Activated naive CD4-positive, alpha-beta T cell treated with anti-CD3 and anti-CD28 coated beads for 36 hours (primary cell): Measurements from ENCODE around the gene EXT2. TPM values are rescaled to one million over a fixed set of nuclear protein-coding genes. Genes with fewer than 3 reads are reported as not detected.

Experiments
- CTCF ChIA-PET: fragments of 350-600 bp; sonication (Branson Sonifier 250); formaldehyde crosslinking; loops from one replicate; lab custom pipeline; 2021; ENCODE audit warnings: antibody characterized with exemption; lab: Charles Lee
- DNase-seq: peaks from one replicate; pipeline ENCODE4 v3.0.0-alpha.2; 2020
- H3K27ac Mint-ChIP-seq: one replicate; pipeline ENCODE4 v1.8.0; 2021; ENCODE audit warnings: mild to moderate bottlenecking, mixed read lengths
- H3K27me3 Mint-ChIP-seq: one replicate; pipeline ENCODE4 v1.8.0; 2021; ENCODE audit warnings: low read depth, mixed read lengths
- H3K36me3 Mint-ChIP-seq: one replicate; pipeline ENCODE4 v1.8.0; 2021; ENCODE audit warnings: low read depth, mixed read lengths
- H3K4me1 Mint-ChIP-seq: one replicate; pipeline ENCODE4 v1.8.0; 2021; ENCODE audit warnings: low read depth, mixed read lengths
- H3K4me3 Mint-ChIP-seq: one replicate; pipeline ENCODE4 v1.8.0; 2021; ENCODE audit warnings: mild to moderate bottlenecking, moderate library complexity, mixed read lengths
- H3K9me3 Mint-ChIP-seq: one replicate; pipeline ENCODE4 v1.8.0; 2021; ENCODE audit warnings: mixed read lengths
- intact Hi-C: fragments of 100-400 bp; cut with micrococcal nuclease; formaldehyde crosslinking; loops from one replicate; pipeline ENCODE4 v1.15.1; 2023
- total RNA-seq, 2 experiments: library from RNA; stranded (reverse); gene quantifications; one replicate each; pipeline ENCODE4 v1.2.3, GENCODE V29; 2021

The EXT2 gene
- 10 to 100 TPM; 23.8 to 26.2 TPM for total RNA-seq

GRCh38 chr11:44095506-44096359 lies at the start of gene EXT2:
TSS of gene EXT2 (plus strand) at chr11:44095678. CDS start at chr11:44107713, 12,035 bp downstream.
- H3K4me1 Mint-ChIP-seq, result peaks cover 24% of the 10 kb centered on the region
- intact Hi-C loops, result loop anchor here (1.0 to 10.0 kb wide), 5 partner anchors 15 to 519 kb away; partner anchors contain the start of gene ACCS
- peak; percentile 84 for DNase-seq

DNA sequence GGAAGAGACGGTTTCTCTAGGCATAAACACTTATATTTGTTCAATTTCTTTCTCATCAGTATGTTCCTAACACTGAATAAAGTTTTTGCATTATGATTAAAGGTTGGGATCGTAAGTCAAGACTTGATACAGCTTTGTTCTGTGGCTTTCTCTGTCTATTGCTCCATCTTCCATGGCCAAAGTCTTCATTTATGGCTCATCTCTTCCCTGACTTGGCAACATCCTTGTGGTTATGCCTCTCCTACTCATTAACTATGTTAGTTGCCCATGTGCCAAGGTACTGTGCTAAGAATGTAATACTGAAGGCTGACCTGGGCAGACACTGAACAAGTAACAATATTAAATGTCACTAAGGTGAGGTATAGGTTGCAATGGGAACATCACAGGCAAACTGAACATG lies 49.3 kb upstream of the EXT2 start:
- no peaks in the 10 kb centered on the region for H3K27me3 Mint-ChIP-seq
- intact Hi-C loops, result no loop called here
- no peaks in the 10 kb centered on the region for H3K36me3 Mint-ChIP-seq
- H3K9me3 Mint-ChIP-seq, result peaks cover 4% of the 10 kb centered on the region
- DNase-seq, result no peak
- CTCF ChIA-PET, result interaction anchor here (0.6 kb wide), 1 partner anchor 27 kb away, joined by 3 read pairs; no protein-coding TSS in a partner anchor
- no peak overlapping the region for H3K27ac Mint-ChIP-seq
- no peak overlapping the region for H3K4me3 Mint-ChIP-seq
- H3K4me1 Mint-ChIP-seq, result no peaks in the 10 kb centered on the region

More at GRCh38 chr11:44095506-44096359, at the start of gene EXT2:
- Mint-ChIP-seq H3K9me3 (no peaks in the 10 kb centered on the region), H3K27ac (no peak within 1 kb of the TSS), H3K27me3 (no peaks in the 10 kb centered on the region), H3K4me3 (peak within 1 kb of the TSS; percentile 87), H3K36me3 (peaks cover 1% of the 10 kb centered on the region)
- CTCF ChIA-PET, result interaction anchor here (0.7 to 5.3 kb wide), 13 partner anchors 9 to 444 kb away, joined by 3 to 60 read pairs (median 4); no protein-coding TSS in a partner anchor

- Mint-ChIP-seq H3K4me1 (no peaks in the 10 kb centered on the region), H3K36me3 (no peaks in the 10 kb centered on the region), H3K27me3 (no peaks in the 10 kb centered on the region), H3K27ac (no peak overlapping the region), H3K9me3 (no peaks in the 10 kb centered on the region), H3K4me3 (no peak overlapping the region)
- intact Hi-C loops, result no loop called here
- no peak for DNase-seq
- CTCF ChIA-PET, result no interaction called here
These were observed 48.2 kb upstream of the EXT2 start for GRCh38 chr11:44047298-44047697.

DNA sequence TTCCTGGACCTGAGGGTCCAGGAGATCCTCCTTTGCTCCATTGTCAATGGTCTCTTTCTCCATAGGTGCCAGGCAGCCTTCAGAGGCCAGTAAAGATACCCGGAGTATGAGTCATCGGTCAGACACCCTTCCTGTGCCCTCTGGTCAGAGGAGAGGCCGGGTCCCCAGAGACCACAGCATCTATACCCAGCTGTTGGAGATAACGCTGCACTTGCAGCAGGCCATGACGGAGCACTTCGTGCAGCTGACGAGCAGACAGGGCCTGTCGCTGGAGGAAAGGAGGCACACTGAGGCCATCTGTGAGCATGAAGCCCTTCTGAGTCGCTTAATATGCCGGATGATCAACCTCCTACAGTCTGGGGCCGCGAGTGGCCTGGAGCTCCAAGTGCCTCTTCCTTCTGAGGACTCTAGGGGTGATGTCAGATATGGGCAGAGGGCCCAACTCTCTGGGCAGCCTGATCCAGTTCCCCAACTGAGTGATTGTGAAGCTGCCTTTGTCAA lies 47.5 kb upstream of the EXT2 start, which contains the start of gene ACCSL:
Gene ACCSL, plus strand, starts transcription at position 51 of the 501 bp plus-strand sequence. Its CDS starts 56 bp downstream, at position 107.
- Mint-ChIP-seq H3K27ac (no peak within 1 kb of the TSS), H3K27me3 (no peaks in the 10 kb centered on the region), H3K4me1 (no peaks in the 10 kb centered on the region), H3K9me3 (no peaks in the 10 kb centered on the region), H3K36me3 (no peaks in the 10 kb centered on the region), H3K4me3 (no peak within 1 kb of the TSS)
- intact Hi-C loops, result no loop called here
- DNase-seq, result no peak
- CTCF ChIA-PET, result interaction anchor here (1.1 kb wide), 1 partner anchor 238 kb away, joined by 5 read pairs; no protein-coding TSS in a partner anchor

- CTCF ChIA-PET, result interaction anchor here (0.9 kb wide), 1 partner anchor 160 kb away, joined by 3 read pairs; no protein-coding TSS in a partner anchor
- no peak overlapping the region for H3K27ac Mint-ChIP-seq
- no peaks in the 10 kb centered on the region for H3K9me3 Mint-ChIP-seq
These were observed 45.6 kb upstream of the EXT2 start for GRCh38 chr11:44049832-44050231.

DNA sequence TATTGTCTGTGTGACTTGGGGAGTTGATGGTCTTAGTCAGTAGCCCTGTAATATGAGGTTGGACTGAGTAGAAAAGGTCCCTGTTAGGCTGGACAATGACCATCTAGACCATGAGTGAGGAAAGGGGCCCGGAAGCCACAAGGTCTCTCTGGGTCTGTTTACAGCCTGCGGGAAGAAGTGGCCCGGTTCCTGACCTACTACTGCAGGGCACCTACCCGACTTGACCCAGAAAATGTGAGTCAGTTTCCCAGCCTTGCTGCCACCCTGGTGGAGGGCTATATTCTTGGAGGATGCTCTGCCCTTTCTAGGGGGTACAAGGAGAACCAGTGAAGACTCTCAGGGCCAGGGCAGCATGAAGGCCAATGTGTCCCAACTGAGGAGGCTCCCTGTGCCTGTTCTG lies 44.3 kb upstream of the EXT2 start:
- Mint-ChIP-seq H3K27ac (no peak overlapping the region), H3K4me3 (no peak overlapping the region), H3K9me3 (no peaks in the 10 kb centered on the region), H3K4me1 (no peaks in the 10 kb centered on the region), H3K27me3 (no peaks in the 10 kb centered on the region), H3K36me3 (no peaks in the 10 kb centered on the region)
- intact Hi-C loops, result no loop called here
- DNase-seq, result no peak
- CTCF ChIA-PET, result no interaction called here

More at GRCh38 chr11:44049832-44050231, 45.6 kb upstream of the EXT2 start:
- Mint-ChIP-seq H3K4me1 (no peaks in the 10 kb centered on the region), H3K27me3 (no peaks in the 10 kb centered on the region), H3K4me3 (no peak overlapping the region), H3K36me3 (no peaks in the 10 kb centered on the region)
- intact Hi-C loops, result no loop called here
- no peak for DNase-seq

- Mint-ChIP-seq H3K36me3 (no peaks in the 10 kb centered on the region), H3K4me1 (no peaks in the 10 kb centered on the region), H3K4me3 (no peak overlapping the region), H3K9me3 (no peaks in the 10 kb centered on the region), H3K27me3 (no peaks in the 10 kb centered on the region), H3K27ac (no peak overlapping the region)
- intact Hi-C loops, result no loop called here
- no peak for DNase-seq
- CTCF ChIA-PET, result no interaction called here
These were observed 38.1 kb upstream of the EXT2 start for GRCh38 chr11:44057340-44057739.

GRCh38 chr11:44058275-44058674 lies 37.2 kb upstream of the EXT2 start:
- Mint-ChIP-seq H3K4me3 (no peak overlapping the region), H3K9me3 (no peaks in the 10 kb centered on the region), H3K27ac (no peak overlapping the region), H3K27me3 (no peaks in the 10 kb centered on the region), H3K36me3 (no peaks in the 10 kb centered on the region), H3K4me1 (no peaks in the 10 kb centered on the region)
- intact Hi-C loops, result no loop called here
- DNase-seq, result no peak
- CTCF ChIA-PET, result interaction anchor here (1.4 kb wide), 1 partner anchor 25 kb away, joined by 3 read pairs; no protein-coding TSS in a partner anchor

DNA sequence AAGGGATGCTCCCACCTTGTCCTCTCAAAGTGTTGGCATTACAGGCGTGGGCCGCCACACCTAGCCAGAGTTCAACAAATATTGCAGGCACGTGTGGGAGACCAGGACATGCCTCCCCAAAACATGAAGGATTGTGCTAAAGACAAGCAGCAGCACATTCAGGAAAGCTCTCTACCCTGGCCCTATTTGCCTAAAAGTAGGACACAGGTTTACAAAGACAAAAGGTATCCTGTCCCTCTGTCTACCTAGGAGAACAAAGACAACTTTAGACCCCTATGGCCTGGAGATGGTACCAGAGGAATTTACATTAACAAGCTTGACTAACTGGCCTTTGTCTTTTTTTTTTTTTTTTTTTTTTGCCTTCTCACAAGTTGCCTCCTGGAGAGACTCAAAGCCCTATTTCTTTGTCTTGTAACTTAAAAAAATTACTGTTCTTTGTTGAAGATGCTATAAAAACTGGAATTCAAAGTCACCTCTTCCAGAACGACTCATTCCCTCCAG lies 30.3 kb upstream of the EXT2 start:
- Mint-ChIP-seq H3K27me3 (no peaks in the 10 kb centered on the region), H3K4me1 (peaks cover 20% of the 10 kb centered on the region), H3K27ac (peak overlapping the region; percentile 93), H3K36me3 (peaks cover 2% of the 10 kb centered on the region), H3K4me3 (peak overlapping the region; percentile 88), H3K9me3 (no peaks in the 10 kb centered on the region)
- intact Hi-C loops, result loop anchor here (5.0 to 10.0 kb wide), 4 partner anchors 180 to 750 kb away; partner anchors contain the start of genes ALKBH3, API5 and TTC17
- CTCF ChIA-PET, result interaction anchor here (0.5 to 2.2 kb wide), 7 partner anchors 9 to 686 kb away, joined by 4 to 6 read pairs (median 5); no protein-coding TSS in a partner anchor
- DNase-seq, result no peak

GRCh38 chr11:44065841-44066731 lies 29.4 kb upstream of the EXT2 start, which contains the start of gene ACCS:
TSS of gene ACCS (plus strand) at chr11:44066270. CDS start at chr11:44067628, 1,358 bp downstream.
- CTCF ChIA-PET, result interaction anchor here (0.5 to 2.2 kb wide), 6 partner anchors 11 to 685 kb away, joined by 3 to 6 read pairs (median 5); no protein-coding TSS in a partner anchor
- intact Hi-C loops, result loop anchor here (1.0 to 10.0 kb wide), 7 partner anchors 29 to 751 kb away; partner anchors contain the start of genes ALKBH3, API5, C11orf96 and EXT2
- no peaks in the 10 kb centered on the region for H3K9me3 Mint-ChIP-seq
- H3K4me3 Mint-ChIP-seq, result peak within 1 kb of the TSS; percentile 88
- peak; percentile 92 for DNase-seq
- peaks cover 20% of the 10 kb centered on the region for H3K4me1 Mint-ChIP-seq
- H3K27me3 Mint-ChIP-seq, result no peaks in the 10 kb centered on the region
- H3K36me3 Mint-ChIP-seq, result peaks cover 2% of the 10 kb centered on the region
- H3K27ac Mint-ChIP-seq, result peak within 1 kb of the TSS; percentile 93

GRCh38 chr11:44066732-44067141 lies 28.7 kb upstream of the EXT2 start:
- intact Hi-C loops, result loop anchor here (1.0 to 10.0 kb wide), 7 partner anchors 29 to 752 kb away; partner anchors contain the start of genes ALKBH3, API5, C11orf96 and EXT2
- Mint-ChIP-seq H3K4me3 (peak overlapping the region; percentile 88), H3K9me3 (no peaks in the 10 kb centered on the region), H3K27ac (peak overlapping the region; percentile 93), H3K4me1 (peaks cover 20% of the 10 kb centered on the region), H3K27me3 (no peaks in the 10 kb centered on the region), H3K36me3 (peaks cover 2% of the 10 kb centered on the region)
- CTCF ChIA-PET, result interaction anchor here (1.0 to 2.2 kb wide), 5 partner anchors 12 to 177 kb away, joined by 3 to 6 read pairs (median 5); no protein-coding TSS in a partner anchor
- DNase-seq, result no peak
